Activated naive CD4-positive, alpha-beta T cell treated with anti-CD3 and anti-CD28 coated beads, Interleukin-2, amount 50 U/mL, for 24 hours (primary cell): ENCODE measurements around the gene TNK2.
A peak's percentile ranks its signal among the peaks of the same experiment; 100 is the strongest.

Source experiments
- H3K27ac Mint-ChIP-seq: one replicate; pipeline ENCODE4 v1.8.0; 2021; ENCODE audit warnings: mild to moderate bottlenecking, mixed read lengths
- H3K27me3 Mint-ChIP-seq: one replicate; pipeline ENCODE4 v1.8.0; 2021; ENCODE audit warnings: mixed read lengths
- H3K36me3 Mint-ChIP-seq: one replicate; pipeline ENCODE4 v1.8.0; 2021; ENCODE audit warnings: mixed read lengths
- H3K4me1 Mint-ChIP-seq: one replicate; pipeline ENCODE4 v1.8.0; 2021; ENCODE audit warnings: mixed read lengths
- H3K4me3 Mint-ChIP-seq: one replicate; pipeline ENCODE4 v1.8.0; 2021; ENCODE audit warnings: mild to moderate bottlenecking, mixed read lengths
- H3K9me3 Mint-ChIP-seq: one replicate; pipeline ENCODE4 v1.8.0; 2021; ENCODE audit warnings: mixed read lengths

Gene TNK2

GRCh38 chr3:195885036-195885891 is 23.1 kb downstream of the TNK2 start:
- H3K36me3 Mint-ChIP-seq: no peaks in the 10 kb centered on the region
- no peaks in the 10 kb centered on the region for H3K9me3 Mint-ChIP-seq
- no peaks in the 10 kb centered on the region for H3K27me3 Mint-ChIP-seq
- H3K4me1 Mint-ChIP-seq: peaks cover 8% of the 10 kb centered on the region
- H3K4me3 Mint-ChIP-seq: no peak overlapping the region
- H3K27ac Mint-ChIP-seq: no peak overlapping the region

GRCh38 chr3:195884691-195885035 is 23.7 kb downstream of the TNK2 start:
- no peak overlapping the region for H3K4me3 Mint-ChIP-seq
- H3K27me3 Mint-ChIP-seq: no peaks in the 10 kb centered on the region
- H3K4me1 Mint-ChIP-seq: peaks cover 4% of the 10 kb centered on the region
- no peak overlapping the region for H3K27ac Mint-ChIP-seq
- H3K9me3 Mint-ChIP-seq: no peaks in the 10 kb centered on the region
- H3K36me3 Mint-ChIP-seq: no peaks in the 10 kb centered on the region

- no peaks in the 10 kb centered on the region for H3K27me3 Mint-ChIP-seq
Observed at GRCh38 chr3:195883801-195884200, 24.6 kb downstream of the TNK2 start.

GRCh38 chr3:195883160-195883559 is 25.2 kb downstream of the TNK2 start:
- H3K27me3 Mint-ChIP-seq: no peaks in the 10 kb centered on the region
- no peak overlapping the region for H3K4me3 Mint-ChIP-seq
- H3K27ac Mint-ChIP-seq: no peak overlapping the region
- H3K4me1 Mint-ChIP-seq: no peaks in the 10 kb centered on the region
- no peaks in the 10 kb centered on the region for H3K36me3 Mint-ChIP-seq
- no peaks in the 10 kb centered on the region for H3K9me3 Mint-ChIP-seq

More at GRCh38 chr3:195883801-195884200, 24.6 kb downstream of the TNK2 start:
- no peaks in the 10 kb centered on the region for H3K4me1 Mint-ChIP-seq
- no peaks in the 10 kb centered on the region for H3K36me3 Mint-ChIP-seq
- no peaks in the 10 kb centered on the region for H3K9me3 Mint-ChIP-seq
- H3K4me3 Mint-ChIP-seq: no peak overlapping the region
- peak overlapping the region; percentile 65 for H3K27ac Mint-ChIP-seq

GRCh38 chr3:195882002-195882441 is 26.3 kb downstream of the TNK2 start:
- no peaks in the 10 kb centered on the region for H3K9me3 Mint-ChIP-seq
- no peaks in the 10 kb centered on the region for H3K4me1 Mint-ChIP-seq
- no peak overlapping the region for H3K4me3 Mint-ChIP-seq
- H3K27me3 Mint-ChIP-seq: no peaks in the 10 kb centered on the region
- no peak overlapping the region for H3K27ac Mint-ChIP-seq
- H3K36me3 Mint-ChIP-seq: no peaks in the 10 kb centered on the region

GRCh38 chr3:195881276-195881988 is 26.9 kb downstream of the TNK2 start:
- Mint-ChIP-seq H3K9me3 (no peaks in the 10 kb centered on the region), H3K36me3 (no peaks in the 10 kb centered on the region), H3K4me3 (no peak overlapping the region), H3K4me1 (no peaks in the 10 kb centered on the region), H3K27me3 (no peaks in the 10 kb centered on the region), H3K27ac (no peak overlapping the region)

GRCh38 chr3:195880037-195880431 is 28.3 kb downstream of the TNK2 start:
- Mint-ChIP-seq H3K27me3 (no peaks in the 10 kb centered on the region), H3K27ac (no peak overlapping the region), H3K36me3 (no peaks in the 10 kb centered on the region)

GRCh38 chr3:195879416-195880036 is 28.8 kb downstream of the TNK2 start:
- no peak overlapping the region for H3K27ac Mint-ChIP-seq
- no peak overlapping the region for H3K4me3 Mint-ChIP-seq

More at GRCh38 chr3:195880037-195880431, 28.3 kb downstream of the TNK2 start:
- Mint-ChIP-seq H3K4me1 (no peaks in the 10 kb centered on the region), H3K4me3 (no peak overlapping the region), H3K9me3 (no peaks in the 10 kb centered on the region)

GRCh38 chr3:195878424-195879274 is 29.7 kb downstream of the TNK2 start:
- Mint-ChIP-seq H3K4me1 (no peaks in the 10 kb centered on the region), H3K27ac (no peak overlapping the region), H3K4me3 (no peak overlapping the region), H3K9me3 (no peaks in the 10 kb centered on the region), H3K27me3 (no peaks in the 10 kb centered on the region), H3K36me3 (no peaks in the 10 kb centered on the region)

More at GRCh38 chr3:195879416-195880036, 28.8 kb downstream of the TNK2 start:
- H3K36me3 Mint-ChIP-seq: no peaks in the 10 kb centered on the region
- H3K4me1 Mint-ChIP-seq: no peaks in the 10 kb centered on the region
- no peaks in the 10 kb centered on the region for H3K27me3 Mint-ChIP-seq
- no peaks in the 10 kb centered on the region for H3K9me3 Mint-ChIP-seq

- no peak overlapping the region for H3K27ac Mint-ChIP-seq
Observed at GRCh38 chr3:195877767-195878423, 30.5 kb downstream of the TNK2 start.

GRCh38 chr3:195877136-195877715 is 31.1 kb downstream of the TNK2 start:
- Mint-ChIP-seq H3K27ac (no peak overlapping the region), H3K27me3 (no peaks in the 10 kb centered on the region), H3K36me3 (no peaks in the 10 kb centered on the region), H3K4me1 (no peaks in the 10 kb centered on the region), H3K9me3 (no peaks in the 10 kb centered on the region), H3K4me3 (no peak overlapping the region)

More at GRCh38 chr3:195877767-195878423, 30.5 kb downstream of the TNK2 start:
- no peaks in the 10 kb centered on the region for H3K36me3 Mint-ChIP-seq
- H3K4me1 Mint-ChIP-seq: no peaks in the 10 kb centered on the region
- no peaks in the 10 kb centered on the region for H3K9me3 Mint-ChIP-seq
- no peaks in the 10 kb centered on the region for H3K27me3 Mint-ChIP-seq
- H3K4me3 Mint-ChIP-seq: no peak overlapping the region

- peak overlapping the region; percentile 59 for H3K27ac Mint-ChIP-seq
- no peaks in the 10 kb centered on the region for H3K4me1 Mint-ChIP-seq
- no peak overlapping the region for H3K4me3 Mint-ChIP-seq
- H3K36me3 Mint-ChIP-seq: no peaks in the 10 kb centered on the region
- no peaks in the 10 kb centered on the region for H3K9me3 Mint-ChIP-seq
- H3K27me3 Mint-ChIP-seq: no peaks in the 10 kb centered on the region
Observed at GRCh38 chr3:195876297-195877064, 31.9 kb downstream of the TNK2 start.

GRCh38 chr3:195875482-195876236 is 32.7 kb downstream of the TNK2 start:
- Mint-ChIP-seq H3K4me1 (no peaks in the 10 kb centered on the region), H3K27ac (no peak overlapping the region), H3K36me3 (no peaks in the 10 kb centered on the region), H3K9me3 (no peaks in the 10 kb centered on the region), H3K4me3 (no peak overlapping the region), H3K27me3 (no peaks in the 10 kb centered on the region)
